Smooth muscle cell (in vitro differentiated cells): ENCODE data around the gene PFKFB1. TPM values are rescaled to one million over a fixed set of nuclear protein-coding genes. Genes with fewer than 3 reads are reported as not detected.

Source experiments
- DNase-seq: peaks from one replicate; lab custom pipeline; 2025; ENCODE audit not compliant: unreplicated experiment; lab: John Stamatoyannopoulos, UW
- H2AFZ ChIP-seq: fragments of 200-600 bp; sonication (generic); 2 replicates; pipeline ENCODE4 v1.6.0; 2016; ENCODE audit warnings: antibody characterized with exemption, low read depth, mild to moderate bottlenecking
- H3F3A ChIP-seq: fragments of 200-600 bp; sonication (generic); 2 replicates; pipeline ENCODE4 v1.6.0; 2017; ENCODE audit warnings: antibody characterized with exemption, low read depth
- H3K27ac ChIP-seq: fragments of 200-600 bp; sonication (generic); 2 replicates; pipeline ENCODE4 v1.5.1; 2016; ENCODE audit warnings: low read depth, mild to moderate bottlenecking
- H3K27me3 ChIP-seq: fragments of 200-600 bp; sonication (generic); 2 replicates; pipeline ENCODE4 v1.6.1; 2016; ENCODE audit warnings: low read depth, mild to moderate bottlenecking
- H3K36me3 ChIP-seq: fragments of 200-600 bp; sonication (generic); 2 replicates; pipeline ENCODE4 v1.5.1; 2016; ENCODE audit warnings: low read depth
- H3K4me1 ChIP-seq: fragments of 200-600 bp; sonication (generic); 2 replicates; pipeline ENCODE4 v1.5.1; 2016; ENCODE audit warnings: low read depth
- H3K4me2 ChIP-seq: fragments of 200-600 bp; sonication (generic); 2 replicates; pipeline ENCODE4 v1.6.0; 2016; ENCODE audit warnings: mild to moderate bottlenecking
- H3K4me3 ChIP-seq: fragments of 200-600 bp; sonication (generic); 2 replicates; pipeline ENCODE4 v1.5.1; 2016; ENCODE audit warnings: mild to moderate bottlenecking
- H3K79me2 ChIP-seq: fragments of 200-600 bp; sonication (generic); 2 replicates; pipeline ENCODE4 v1.6.0; 2016; ENCODE audit warnings: low read depth, mild to moderate bottlenecking
- H3K9ac ChIP-seq: fragments of 200-600 bp; sonication (generic); 2 replicates; pipeline ENCODE4 v1.6.0; 2016; ENCODE audit warnings: low read depth
- H3K9me3 ChIP-seq: fragments of 200-600 bp; sonication (generic); replicated peaks from 2 replicates; pipeline ENCODE4 v1.5.1; 2016; ENCODE audit warnings: low read depth
- H4K20me1 ChIP-seq: fragments of 200-600 bp; sonication (generic); 2 replicates; pipeline ENCODE4 v1.6.0; 2016; ENCODE audit warnings: low read depth
- CTCF ChIP-seq: fragments of 200-600 bp; sonication (generic); IDR thresholded peaks from 2 replicates; pipeline ENCODE4 v1.5.1; 2017; ENCODE audit warnings: borderline replicate concordance, mild to moderate bottlenecking, antibody characterized with exemption; ENCODE audit not compliant: insufficient read depth, poor library complexity, severe bottlenecking
- WGBS: methylation state at CpG from one replicate; pipeline ENCODE4 v1.1.7; 2016; ENCODE audit warnings: low lambda C conversion rate; 5-methylcytosine and 5-hydroxymethylcytosine counted together
- polyA plus RNA-seq: library from polyadenylated mRNA; unstranded; fragments of >200 nt; fragmentation: Nextera tagmentation; extraction: Ambion mirVana; gene quantifications from 2 replicates; pipeline ENCODE4 v1.2.1, GENCODE V29; 2016
- total RNA-seq: library from RNA; depleted of rRNA; stranded (reverse); fragments of >200 nt; gene quantifications from 2 replicates; pipeline ENCODE4 v1.2.3, GENCODE V29; 2014

PFKFB1 gene
- total and polyA plus RNA-seq, 2 experiments from 2014 or later = 0.42 TPM; not detected in 1

DNA sequence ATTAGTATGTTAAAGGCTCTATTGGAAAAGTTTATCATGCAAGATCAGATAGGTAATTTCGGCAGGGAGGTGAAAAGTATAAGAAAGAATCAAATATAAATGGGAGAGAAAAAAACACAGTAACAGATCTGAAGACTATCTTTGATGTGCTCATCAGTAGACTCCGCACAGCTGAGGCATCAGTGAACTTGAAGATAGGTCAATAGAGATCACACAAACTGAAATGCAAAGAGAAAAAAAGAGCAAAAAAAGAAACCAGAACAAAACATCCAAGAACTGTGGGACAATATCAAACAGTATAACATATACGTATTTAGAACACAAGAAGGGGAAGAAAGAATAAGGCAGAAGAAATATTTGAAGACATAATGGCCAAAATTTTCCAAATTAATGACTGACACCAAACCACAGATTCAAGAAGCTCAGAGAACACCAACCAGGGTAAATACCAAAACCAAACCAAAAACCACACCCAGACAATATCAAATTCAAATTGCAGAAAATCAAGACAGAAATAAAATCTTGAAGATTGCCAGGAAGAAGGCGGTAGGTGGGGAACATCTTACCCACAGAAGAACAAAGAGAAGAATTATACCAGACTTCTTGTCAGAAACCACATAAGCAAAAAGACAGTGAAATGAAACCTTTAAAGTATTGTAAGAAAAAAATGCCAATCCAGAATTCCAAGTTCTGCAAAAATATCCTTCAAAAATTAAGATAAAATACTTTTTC is 29.1 kb downstream of the PFKFB1 start:
- no peaks in the 10 kb centered on the region for H3F3A ChIP-seq
- H3K4me2 ChIP-seq = no peak overlapping the region
- H3K9me3 ChIP-seq = no peaks in the 10 kb centered on the region
- no peaks in the 10 kb centered on the region for H4K20me1 ChIP-seq
- H3K4me1 ChIP-seq = no peaks in the 10 kb centered on the region
- no peak overlapping the region for H2AFZ ChIP-seq
- H3K36me3 ChIP-seq = no peaks in the 10 kb centered on the region
- no peak overlapping the region for H3K4me3 ChIP-seq
- no peak for TF ChIP-seq CTCF
- no peak overlapping the region for H3K9ac ChIP-seq
- no peak overlapping the region for H3K27ac ChIP-seq
- no peak for DNase-seq
- 76% methylated on average over 4 of the region's 4 CpGs for whole genome bisulfite sequencing
- no peaks in the 10 kb centered on the region for H3K27me3 ChIP-seq
- H3K79me2 ChIP-seq = no peaks in the 10 kb centered on the region

DNA sequence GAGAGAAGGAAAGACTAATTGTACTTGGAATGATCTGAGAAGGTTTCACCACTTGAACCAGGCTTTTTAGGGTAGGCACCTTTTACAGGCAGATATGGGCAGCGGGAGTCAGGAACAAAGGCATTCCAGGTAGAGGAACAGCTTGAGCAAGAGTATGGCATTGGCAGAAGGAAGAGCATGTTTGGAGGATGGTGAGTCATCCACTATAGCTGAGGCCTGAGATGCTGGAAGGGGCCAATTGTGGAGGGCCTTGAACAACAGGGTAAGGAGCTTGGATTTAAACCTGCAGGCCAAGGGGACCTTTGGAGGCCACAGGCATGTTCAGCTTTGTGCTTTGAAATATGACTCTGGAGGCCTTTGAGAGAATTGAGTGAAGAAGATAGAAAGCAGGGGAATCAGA is 32.2 kb downstream of the PFKFB1 start:
- H3K4me1 ChIP-seq = no peaks in the 10 kb centered on the region
- no peaks in the 10 kb centered on the region for H3K9me3 ChIP-seq
- DNase-seq = no peak
- H3K4me2 ChIP-seq = no peak overlapping the region
- no peak for TF ChIP-seq CTCF
- no peaks in the 10 kb centered on the region for H3F3A ChIP-seq
- no peak overlapping the region for H2AFZ ChIP-seq
- H3K9ac ChIP-seq = no peak overlapping the region
- no peaks in the 10 kb centered on the region for H4K20me1 ChIP-seq
- H3K27me3 ChIP-seq = no peaks in the 10 kb centered on the region
- 74% methylated on average over 1 of the region's 1 CpG for WGBS
- no peaks in the 10 kb centered on the region for H3K79me2 ChIP-seq
- no peaks in the 10 kb centered on the region for H3K36me3 ChIP-seq
- no peak overlapping the region for H3K4me3 ChIP-seq
- no peak overlapping the region for H3K27ac ChIP-seq

DNA sequence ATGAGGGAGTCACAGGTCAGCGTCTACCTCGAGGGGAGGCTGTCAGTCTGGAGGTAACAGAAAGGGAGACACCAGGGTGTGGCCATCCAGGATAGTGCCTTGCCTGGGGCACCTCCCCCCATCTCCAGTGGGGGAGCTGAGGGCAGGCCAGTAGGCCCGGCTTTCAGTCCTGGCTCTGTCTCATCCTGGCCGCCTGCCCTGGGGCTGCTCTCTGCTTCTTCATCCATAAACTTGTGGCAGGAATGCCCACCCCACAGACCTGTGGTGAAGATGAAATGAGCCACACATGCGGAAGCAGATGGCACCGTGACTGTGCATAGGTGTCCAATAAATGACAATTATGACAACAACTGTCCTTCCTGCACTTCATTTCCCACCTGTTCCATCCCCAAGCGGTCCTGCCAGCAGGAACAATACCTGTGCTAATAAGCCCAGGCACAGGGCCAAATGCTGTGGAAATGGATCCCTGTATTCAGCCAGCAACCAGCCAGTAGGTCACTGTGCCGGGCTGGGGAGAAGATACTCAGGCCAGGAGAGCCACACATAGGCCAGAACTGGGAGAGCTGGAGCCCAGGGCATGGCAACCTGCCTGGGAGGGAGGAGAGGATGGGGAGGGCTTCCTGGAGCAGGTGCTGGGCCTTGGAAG is 43.1 kb downstream of the PFKFB1 start:
- Histone ChIP-seq H2AFZ (no peak overlapping the region), H3K4me1 (no peaks in the 10 kb centered on the region), H3K79me2 (no peaks in the 10 kb centered on the region), H3F3A (no peaks in the 10 kb centered on the region), H3K27ac (no peak overlapping the region), H3K9ac (no peak overlapping the region), H3K9me3 (no peaks in the 10 kb centered on the region), H3K27me3 (no peaks in the 10 kb centered on the region), H4K20me1 (no peaks in the 10 kb centered on the region), H3K4me3 (no peak overlapping the region), H3K4me2 (no peak overlapping the region), H3K36me3 (no peaks in the 10 kb centered on the region)
- WGBS = 72% methylated on average over 8 of the region's 8 CpGs
- no peak for TF ChIP-seq CTCF
- no peak for DNase-seq

DNA sequence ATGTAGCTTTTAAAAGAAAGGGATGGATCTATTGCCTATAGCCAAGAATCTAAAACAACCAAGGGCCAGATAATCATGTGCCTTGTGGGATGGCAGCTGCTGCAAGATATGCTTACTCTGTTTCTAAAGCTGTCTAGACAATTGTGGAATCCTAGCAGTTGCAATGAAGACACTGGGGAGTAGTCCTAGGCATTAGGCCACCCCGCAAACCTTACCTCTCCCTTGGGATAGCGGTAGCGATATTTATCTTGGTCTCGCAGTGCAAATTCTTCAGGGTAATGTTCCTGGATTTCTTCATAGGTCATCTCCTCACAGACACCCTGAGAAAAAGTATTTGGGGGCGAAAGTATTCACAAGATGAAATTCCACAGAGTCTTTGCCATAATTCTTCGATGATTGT is 48.8 kb downstream of the PFKFB1 start:
- DNase-seq = no peak
- Histone ChIP-seq H2AFZ (no peak overlapping the region), H3K9ac (no peak overlapping the region), H3F3A (no peaks in the 10 kb centered on the region), H3K27ac (no peak overlapping the region), H3K79me2 (no peaks in the 10 kb centered on the region), H3K4me2 (no peak overlapping the region), H3K36me3 (no peaks in the 10 kb centered on the region), H3K4me3 (no peak overlapping the region), H4K20me1 (no peaks in the 10 kb centered on the region), H3K4me1 (no peaks in the 10 kb centered on the region), H3K27me3 (no peaks in the 10 kb centered on the region), H3K9me3 (no peaks in the 10 kb centered on the region)
- TF ChIP-seq CTCF = no peak
- 83% methylated on average over 6 of the region's 6 CpGs for WGBS
